Endodermal cell (in vitro differentiated cells): ENCODE results near the gene ZNF536. TPM values are rescaled to one million over a fixed set of nuclear protein-coding genes. Genes with fewer than 3 reads are reported as not detected.
A peak's percentile ranks its signal among the peaks of the same experiment; 100 is the strongest.

Experiments used
- DNase-seq: peaks from one replicate; pipeline ENCODE4 v3.0.0-alpha.2; 2017
- H3K27ac ChIP-seq: 2 replicates; pipeline ENCODE4 v1.5.1; 2013; ENCODE audit warnings: mild to moderate bottlenecking, low read depth, low read length, moderate library complexity
- H3K27me3 ChIP-seq: 2 replicates; pipeline ENCODE4 v1.6.1; 2013; ENCODE audit warnings: mild to moderate bottlenecking, low read length, moderate library complexity; ENCODE audit not compliant: insufficient read depth, control insufficient read depth, poor library complexity, severe bottlenecking
- H3K36me3 ChIP-seq: 2 replicates; pipeline ENCODE4 v1.7.0; 2013; ENCODE audit warnings: mild to moderate bottlenecking, low read length, moderate library complexity; ENCODE audit not compliant: control insufficient read depth, insufficient read depth
- H3K4me1 ChIP-seq: one replicate; pipeline ENCODE4 v1.7.0; 2013; ENCODE audit warnings: low read length; ENCODE audit not compliant: control insufficient read depth, insufficient read depth
- H3K4me3 ChIP-seq: 2 replicates; pipeline ENCODE4 v1.5.1; 2013; ENCODE audit warnings: mild to moderate bottlenecking, low read length, moderate library complexity
- H3K9ac ChIP-seq: 2 replicates; pipeline ENCODE4 v1.6.1; 2013; ENCODE audit warnings: mild to moderate bottlenecking, low read length, moderate library complexity; ENCODE audit not compliant: poor library complexity, severe bottlenecking; ENCODE audit errors: extremely low read depth
- H3K9me3 ChIP-seq: 2 replicates; pipeline ENCODE4 v1.6.1; 2013; ENCODE audit warnings: mild to moderate bottlenecking, low read length, moderate library complexity; ENCODE audit not compliant: control insufficient read depth
- H3K27ac Mint-ChIP-seq: 2 replicates; pipeline ENCODE4 v1.8.0; 2020; ENCODE audit warnings: mixed read lengths
- H3K27me3 Mint-ChIP-seq: 2 replicates; pipeline ENCODE4 v1.8.0; 2021; ENCODE audit warnings: mild to moderate bottlenecking, mixed read lengths; ENCODE audit not compliant: insufficient read depth
- H3K36me3 Mint-ChIP-seq: 2 replicates; pipeline ENCODE4 v1.8.0; 2020; ENCODE audit warnings: low read depth, mixed read lengths
- H3K4me1 Mint-ChIP-seq: 2 replicates; pipeline ENCODE4 v1.8.0; 2020; ENCODE audit warnings: mixed read lengths
- H3K4me3 Mint-ChIP-seq: 2 replicates; pipeline ENCODE4 v1.8.0; 2020; ENCODE audit warnings: mild to moderate bottlenecking, moderate library complexity, mixed read lengths
- H3K9me3 Mint-ChIP-seq: 2 replicates; pipeline ENCODE4 v1.8.0; 2020; ENCODE audit warnings: mild to moderate bottlenecking, mixed read lengths
- WGBS, 2 experiments: methylation state at CpG; one replicate each; pipeline versions ENCODE4 v1.1.5 to v1.1.7; 2013; ENCODE audit warnings: missing lambda C conversion rate in 2 of 2, mixed read lengths in 1 of 2; ENCODE audit not compliant: insufficient coverage in 1 of 2, insufficient read length in 1 of 2; 5-methylcytosine and 5-hydroxymethylcytosine counted together
- total RNA-seq, 2 donors: library from RNA; stranded (reverse); fragmentation: NEBNext Ultra II Directional in 1 of 2; extraction: Animal tissue kit (Norgen Biotek cat#: 25700) in 1 of 2; gene quantifications; 2 replicates in 1 of 2; 3 replicates in 1 of 2; pipeline ENCODE4 v1.2.1, GENCODE V29; 2021
- TF ChIP-seq, protein P1 (sequence below): fragments of 200-600 bp; sonication (generic); conservative IDR thresholded peaks from 2 replicates; pipeline ENCODE4 v1.5.0; 2021; ENCODE audit warnings: antibody characterized with exemption, mild to moderate bottlenecking

The ZNF536 gene
- total RNA-seq, 2 donors from 2014 or later, result not detected

GRCh38 chr19:30556230-30556711 lies 184.1 kb downstream of the ZNF536 start:
- peaks cover 3% of the 10 kb centered on the region for H3K27me3 ChIP-seq
- peak; percentile 83 for DNase-seq
- H3K36me3 ChIP-seq, result no peaks in the 10 kb centered on the region

GRCh38 chr19:30557212-30557611 lies 185.0 kb downstream of the ZNF536 start:
- 77% methylated on average over 3 of the region's 4 CpGs; no CpG with 5 or more reads in 1 of the 2 experiments for WGBS, 2 experiments
- H3K4me3 Mint-ChIP-seq, result no peak overlapping the region
- Histone ChIP-seq H3K9me3 (no peaks in the 10 kb centered on the region), H3K36me3 (no peaks in the 10 kb centered on the region), H3K4me3 (no peak overlapping the region), H3K27ac (no peak overlapping the region), H3K27me3 (peaks cover 4% of the 10 kb centered on the region), H3K4me1 (no peaks in the 10 kb centered on the region), H3K9ac (no peak overlapping the region)
- peaks cover 3% of the 10 kb centered on the region for H3K27me3 Mint-ChIP-seq
- no peak for DNase-seq
- H3K27ac Mint-ChIP-seq, result no peak overlapping the region
- no peaks in the 10 kb centered on the region for H3K9me3 Mint-ChIP-seq
- H3K36me3 Mint-ChIP-seq, result no peaks in the 10 kb centered on the region
- TF ChIP-seq, protein P1, sequence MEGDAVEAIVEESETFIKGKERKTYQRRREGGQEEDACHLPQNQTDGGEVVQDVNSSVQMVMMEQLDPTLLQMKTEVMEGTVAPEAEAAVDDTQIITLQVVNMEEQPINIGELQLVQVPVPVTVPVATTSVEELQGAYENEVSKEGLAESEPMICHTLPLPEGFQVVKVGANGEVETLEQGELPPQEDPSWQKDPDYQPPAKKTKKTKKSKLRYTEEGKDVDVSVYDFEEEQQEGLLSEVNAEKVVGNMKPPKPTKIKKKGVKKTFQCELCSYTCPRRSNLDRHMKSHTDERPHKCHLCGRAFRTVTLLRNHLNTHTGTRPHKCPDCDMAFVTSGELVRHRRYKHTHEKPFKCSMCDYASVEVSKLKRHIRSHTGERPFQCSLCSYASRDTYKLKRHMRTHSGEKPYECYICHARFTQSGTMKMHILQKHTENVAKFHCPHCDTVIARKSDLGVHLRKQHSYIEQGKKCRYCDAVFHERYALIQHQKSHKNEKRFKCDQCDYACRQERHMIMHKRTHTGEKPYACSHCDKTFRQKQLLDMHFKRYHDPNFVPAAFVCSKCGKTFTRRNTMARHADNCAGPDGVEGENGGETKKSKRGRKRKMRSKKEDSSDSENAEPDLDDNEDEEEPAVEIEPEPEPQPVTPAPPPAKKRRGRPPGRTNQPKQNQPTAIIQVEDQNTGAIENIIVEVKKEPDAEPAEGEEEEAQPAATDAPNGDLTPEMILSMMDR, result no peak
- H3K4me1 Mint-ChIP-seq, result peaks cover 10% of the 10 kb centered on the region

More at GRCh38 chr19:30556230-30556711, 184.1 kb downstream of the ZNF536 start:
- H3K27ac ChIP-seq, result no peak overlapping the region
- H3K4me3 Mint-ChIP-seq, result no peak overlapping the region
- H3K36me3 Mint-ChIP-seq, result no peaks in the 10 kb centered on the region
- H3K9me3 ChIP-seq, result no peaks in the 10 kb centered on the region
- H3K4me3 ChIP-seq, result no peak overlapping the region
- peaks cover 14% of the 10 kb centered on the region for H3K4me1 Mint-ChIP-seq
- no peaks in the 10 kb centered on the region for H3K9me3 Mint-ChIP-seq
- no peak overlapping the region for H3K9ac ChIP-seq
- WGBS, 2 experiments, result 55 to 66% methylated on average over 4 to 6 of the region's 6 CpGs
- H3K27ac Mint-ChIP-seq, result no peak overlapping the region
- TF ChIP-seq, protein P1, result peak; percentile 70
- no peaks in the 10 kb centered on the region for H3K4me1 ChIP-seq
- peaks cover 3% of the 10 kb centered on the region for H3K27me3 Mint-ChIP-seq

- H3K9me3 Mint-ChIP-seq, result no peaks in the 10 kb centered on the region
- H3K27ac ChIP-seq, result no peak overlapping the region
- no peaks in the 10 kb centered on the region for H3K9me3 ChIP-seq
- DNase-seq, result peak; percentile 71
- H3K27me3 ChIP-seq, result peaks cover 4% of the 10 kb centered on the region
- no peaks in the 10 kb centered on the region for H3K36me3 ChIP-seq
- peaks cover 10% of the 10 kb centered on the region for H3K4me1 Mint-ChIP-seq
- peak overlapping the region; percentile 60 for H3K27ac Mint-ChIP-seq
- TF ChIP-seq, protein P1, result no peak
- H3K4me3 ChIP-seq, result no peak overlapping the region
- 56 to 79% methylated on average over 4 to 13 of the region's 13 CpGs for WGBS, 2 experiments
- no peak overlapping the region for H3K4me3 Mint-ChIP-seq
- no peaks in the 10 kb centered on the region for H3K36me3 Mint-ChIP-seq
- H3K27me3 Mint-ChIP-seq, result peaks cover 3% of the 10 kb centered on the region
- no peak overlapping the region for H3K9ac ChIP-seq
- H3K4me1 ChIP-seq, result no peaks in the 10 kb centered on the region
Observed at GRCh38 chr19:30557927-30558557, 185.9 kb downstream of the ZNF536 start.
